ENCODE results near the gene JOSD1. TPM values are rescaled to one million over a fixed set of nuclear protein-coding genes. Genes with fewer than 3 reads are reported as not detected.

The JOSD1 gene
- total RNA-seq, 4 donors from 2014 or later, result 77.6 to 156 (median 121) TPM

DNA sequence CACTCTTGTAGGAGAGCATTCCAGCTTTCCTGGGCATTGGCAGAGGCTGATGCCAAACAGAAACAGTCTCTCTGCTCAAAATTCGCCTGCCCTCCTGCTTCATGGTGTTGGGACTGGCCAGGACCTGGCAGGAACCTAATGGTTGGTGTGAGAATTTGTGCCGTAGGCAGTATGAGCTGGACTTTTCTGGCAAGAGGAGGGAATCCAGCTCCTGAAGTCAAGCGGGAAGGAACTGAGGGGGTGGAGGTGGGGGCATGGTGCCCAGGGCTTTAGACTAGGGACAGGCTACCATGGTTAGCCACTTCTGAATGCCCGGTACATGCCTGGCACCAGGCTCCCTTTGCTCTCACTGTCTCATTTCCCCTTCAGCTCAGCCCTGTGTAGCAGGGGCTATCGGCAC, 25.9 kb downstream of the JOSD1 start:
- no peak for DNase-seq
- H3K9me3 ChIP-seq, result no peaks in the 10 kb centered on the region

DNA sequence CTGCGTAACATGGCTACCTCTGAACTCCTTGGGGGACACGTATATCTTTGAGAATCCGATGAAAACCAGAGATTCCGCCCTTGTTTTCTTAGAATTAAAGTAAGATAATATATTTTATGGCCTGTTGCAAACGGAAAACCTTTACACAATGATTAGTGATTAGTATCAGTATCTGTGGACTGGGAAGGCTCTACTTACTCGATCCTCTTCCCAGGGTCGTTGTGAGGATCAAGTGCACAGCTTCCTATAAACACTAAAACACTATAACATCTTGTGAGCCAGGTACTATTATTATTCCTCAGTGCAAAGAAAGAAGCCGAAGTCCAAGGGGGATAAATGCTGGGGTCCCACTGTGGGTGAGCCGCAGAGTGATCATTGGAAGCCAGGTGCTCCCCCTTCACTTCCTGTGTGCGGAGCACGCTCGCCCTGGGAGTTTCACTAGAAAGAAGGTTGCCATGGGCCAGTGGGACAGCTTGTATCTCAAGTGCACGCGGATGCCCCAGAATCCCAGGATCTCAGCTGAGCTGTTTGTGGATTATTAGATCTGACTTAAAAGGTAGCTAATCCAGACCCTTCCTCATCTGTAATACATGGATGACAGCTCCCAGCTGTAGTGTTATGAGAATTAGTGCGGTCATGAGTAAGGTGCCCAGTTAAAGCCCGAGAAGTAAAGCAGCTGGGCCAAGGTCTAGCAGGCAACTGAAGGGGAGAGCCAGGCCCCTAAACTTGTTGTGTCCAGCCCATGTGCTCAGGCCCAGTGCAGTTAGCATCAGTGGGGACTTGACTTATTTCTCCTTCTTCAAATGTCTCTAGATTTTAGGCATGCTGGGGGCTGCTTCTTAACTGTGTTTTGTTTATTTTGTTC, 43.5 kb downstream of the JOSD1 start:
- H3K27ac ChIP-seq, result peak overlapping the region; percentile 77 to 86 (median 82)
- H3K9me3 ChIP-seq, result no peaks in the 10 kb centered on the region
- no peaks in the 10 kb centered on the region for H3K27me3 ChIP-seq
- no peaks in the 10 kb centered on the region for H3K36me3 ChIP-seq
- peaks cover 0 to 12% (median 5%) of the 10 kb centered on the region in 4 donors for H3K4me1 ChIP-seq
- peak in 2 of 3 donors; percentile 62 to 64 for DNase-seq
- H3K4me3 ChIP-seq, result peak overlapping the region; percentile 65 to 89 (median 76)
- TF ChIP-seq POLR2A (IDR thresholded peaks at IDR 0.05), result no peak
- TF ChIP-seq, protein P1, sequence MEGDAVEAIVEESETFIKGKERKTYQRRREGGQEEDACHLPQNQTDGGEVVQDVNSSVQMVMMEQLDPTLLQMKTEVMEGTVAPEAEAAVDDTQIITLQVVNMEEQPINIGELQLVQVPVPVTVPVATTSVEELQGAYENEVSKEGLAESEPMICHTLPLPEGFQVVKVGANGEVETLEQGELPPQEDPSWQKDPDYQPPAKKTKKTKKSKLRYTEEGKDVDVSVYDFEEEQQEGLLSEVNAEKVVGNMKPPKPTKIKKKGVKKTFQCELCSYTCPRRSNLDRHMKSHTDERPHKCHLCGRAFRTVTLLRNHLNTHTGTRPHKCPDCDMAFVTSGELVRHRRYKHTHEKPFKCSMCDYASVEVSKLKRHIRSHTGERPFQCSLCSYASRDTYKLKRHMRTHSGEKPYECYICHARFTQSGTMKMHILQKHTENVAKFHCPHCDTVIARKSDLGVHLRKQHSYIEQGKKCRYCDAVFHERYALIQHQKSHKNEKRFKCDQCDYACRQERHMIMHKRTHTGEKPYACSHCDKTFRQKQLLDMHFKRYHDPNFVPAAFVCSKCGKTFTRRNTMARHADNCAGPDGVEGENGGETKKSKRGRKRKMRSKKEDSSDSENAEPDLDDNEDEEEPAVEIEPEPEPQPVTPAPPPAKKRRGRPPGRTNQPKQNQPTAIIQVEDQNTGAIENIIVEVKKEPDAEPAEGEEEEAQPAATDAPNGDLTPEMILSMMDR (IDR thresholded peaks at IDR 0.05), result no peak

More for the DNA sequence above, 25.9 kb downstream of the JOSD1 start:
- TF ChIP-seq, protein P1 (IDR thresholded peaks at IDR 0.05), result no peak
- no peak for TF ChIP-seq POLR2A (IDR thresholded peaks at IDR 0.05)
- Histone ChIP-seq H3K36me3 (peaks cover 0 to 25% (median 0%) of the 10 kb centered on the region in 3 donors), H3K4me3 (no peak overlapping the region), H3K27me3 (no peaks in the 10 kb centered on the region), H3K4me1 (no peaks in the 10 kb centered on the region), H3K27ac (no peak overlapping the region)

DNA sequence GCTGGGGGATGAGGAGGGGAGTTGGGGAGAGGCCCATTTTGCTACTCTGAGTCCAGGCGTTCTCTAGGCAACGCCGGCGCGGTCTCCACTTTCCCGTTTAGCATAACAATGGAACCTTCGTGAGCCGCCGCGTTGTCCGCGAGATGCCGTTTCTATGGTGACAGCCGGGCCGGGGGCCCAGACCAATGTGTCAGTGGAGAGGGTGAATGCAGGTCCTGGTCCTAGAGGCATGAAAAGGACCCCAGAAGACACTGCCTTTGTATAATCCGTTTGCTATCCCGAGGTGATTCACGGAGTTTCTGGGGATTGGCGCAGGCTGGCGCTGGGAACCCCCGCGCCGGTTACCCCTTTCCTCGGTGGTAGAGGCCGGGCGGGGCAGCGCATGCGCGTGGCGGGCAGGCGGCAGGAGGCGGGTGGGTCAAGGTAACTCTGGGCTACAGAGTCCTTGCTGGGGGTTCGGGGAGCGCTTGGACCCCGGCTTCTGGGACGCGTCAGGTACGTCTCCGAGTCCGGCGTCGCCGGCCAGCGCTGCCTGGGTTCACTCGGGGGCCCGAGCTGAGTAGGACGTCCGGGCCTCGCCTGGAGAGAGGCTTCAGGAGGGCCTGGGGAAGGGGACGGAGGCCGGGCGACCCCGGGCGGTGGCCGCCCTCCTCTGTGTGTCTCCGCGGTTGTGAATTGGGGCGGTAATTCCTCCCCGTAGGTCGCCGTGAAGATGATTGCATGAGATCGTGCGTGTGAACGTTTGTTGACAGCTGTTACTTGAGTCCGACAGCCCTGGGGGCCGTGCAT, 44.3 kb downstream of the JOSD1 start, which contains the start of the genes CBY1 and FAM227A:
TSS of gene CBY1 (plus strand) at position 383 of the 789 bp plus-strand sequence. CDS start 11,417 bp downstream, outside the sequence.
TSS of gene FAM227A (minus strand) at position 137 of the 789 bp plus-strand sequence. CDS start 6,224 bp downstream, outside the sequence.
- Histone ChIP-seq H3K27me3 (no peaks in the 10 kb centered on the region), H3K27ac (peak within 1 kb of the TSS; percentile 77 to 86 (median 82)), H3K4me1 (peaks cover 0 to 12% (median 5%) of the 10 kb centered on the region in 4 donors), H3K4me3 (peak within 1 kb of the TSS; percentile 65 to 89 (median 76)), H3K36me3 (no peaks in the 10 kb centered on the region), H3K9me3 (no peaks in the 10 kb centered on the region)
- TF ChIP-seq, protein P1 (IDR thresholded peaks at IDR 0.05), result peak in 2 of 6 experiments; percentile 3 to 20
- TF ChIP-seq POLR2A (IDR thresholded peaks at IDR 0.05), result peak; percentile 48 to 58
- DNase-seq, result peak; percentile 81 to 91 (median 91)

DNA sequence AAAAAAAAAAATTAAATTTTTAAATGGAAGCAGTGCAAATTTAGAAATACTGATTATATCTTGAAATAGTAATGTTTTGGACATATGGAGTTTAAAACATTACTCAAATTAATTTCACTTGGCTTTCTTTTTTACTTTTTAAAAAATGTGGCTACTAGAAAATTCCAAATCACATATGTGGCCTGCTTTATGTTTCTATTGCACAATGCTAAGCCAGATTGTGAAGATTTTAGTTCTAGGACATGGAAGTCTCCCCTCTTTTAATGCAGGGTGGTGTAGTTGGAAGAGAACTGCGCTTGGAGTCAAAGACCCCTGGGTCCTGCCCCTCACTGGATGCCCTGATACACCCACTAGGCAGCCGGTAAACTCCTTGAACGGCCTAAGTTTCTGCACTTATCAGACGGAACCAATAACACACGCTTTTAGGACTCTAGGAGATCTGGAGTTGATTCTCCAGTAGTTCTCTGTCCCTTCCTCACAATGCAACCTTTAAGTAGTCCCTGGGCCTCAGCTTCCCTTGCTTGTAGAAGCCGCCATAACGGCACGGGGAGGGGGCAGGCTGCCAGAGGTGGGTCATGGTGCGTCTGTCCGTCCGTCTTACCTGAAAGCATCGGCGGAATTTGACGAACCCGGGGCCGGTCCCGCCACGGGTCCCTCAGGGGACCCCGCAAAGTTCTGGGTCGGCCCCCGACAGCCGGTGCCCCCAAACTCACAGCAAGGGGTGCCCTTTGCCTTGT, 45.1 kb downstream of the JOSD1 start:
- TF ChIP-seq, protein P1 (IDR thresholded peaks at IDR 0.05), result no peak
- TF ChIP-seq POLR2A (IDR thresholded peaks at IDR 0.05), result no peak

DNA sequence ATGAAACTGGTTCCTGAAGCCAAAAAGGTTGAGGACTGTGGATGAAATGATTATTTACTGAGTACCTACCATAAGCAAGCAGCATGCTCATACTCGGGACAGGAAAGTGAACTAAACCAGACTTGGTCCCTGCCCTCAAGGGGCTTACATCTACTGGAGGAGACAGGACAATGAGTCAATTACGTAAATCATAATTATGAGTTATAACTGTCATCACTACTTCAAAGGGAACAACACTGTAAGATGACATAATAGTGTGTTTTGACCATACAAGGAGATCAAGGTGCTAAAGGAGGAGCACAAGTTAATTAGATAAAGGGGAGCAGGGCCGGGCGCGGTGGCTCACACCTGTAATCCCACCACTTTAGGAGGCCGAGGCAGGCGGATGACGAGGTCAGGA, 47.0 kb downstream of the JOSD1 start:
- peaks cover 0 to 12% (median 5%) of the 10 kb centered on the region in 4 donors for H3K4me1 ChIP-seq
- H3K27me3 ChIP-seq, result no peaks in the 10 kb centered on the region
- DNase-seq, result no peak
- TF ChIP-seq, protein P1 (IDR thresholded peaks at IDR 0.05), result no peak
- no peak overlapping the region for H3K4me3 ChIP-seq
- H3K27ac ChIP-seq, result no peak overlapping the region
- H3K9me3 ChIP-seq, result no peaks in the 10 kb centered on the region
- H3K36me3 ChIP-seq, result no peaks in the 10 kb centered on the region

More for the DNA sequence above, 45.1 kb downstream of the JOSD1 start:
- H3K4me1 ChIP-seq, result peaks cover 0 to 12% (median 5%) of the 10 kb centered on the region in 4 donors
- no peak for DNase-seq
- peak overlapping the region; percentile 65 to 89 (median 76) for H3K4me3 ChIP-seq
- no peaks in the 10 kb centered on the region for H3K36me3 ChIP-seq
- H3K27ac ChIP-seq, result peak overlapping the region in 3 of 4 donors; percentile 77 to 86 (median 80)
- no peaks in the 10 kb centered on the region for H3K9me3 ChIP-seq
- no peaks in the 10 kb centered on the region for H3K27me3 ChIP-seq
